H1 (cell line): Measurements from ENCODE around the gene PRLH. TPM values are rescaled to one million over a fixed set of nuclear protein-coding genes. Genes with fewer than 3 reads are reported as not detected.

ENCODE experiments used
- CTCF ChIA-PET: fragments of 300-600 bp; sonication (Branson Sonifier 250); formaldehyde crosslinking; loops from one replicate; lab custom pipeline; 2021; ENCODE audit not compliant: partially characterized antibody; lab: Charles Lee
- POLR2A ChIA-PET: fragments of 300-600 bp; sonication (Branson Sonifier 250); formaldehyde crosslinking; loops from one replicate; lab custom pipeline; 2021; ENCODE audit warnings: inconsistent platforms; ENCODE audit not compliant: partially characterized antibody; lab: Charles Lee
- DNase-seq, 2 experiments: peaks; one replicate each; pipeline versions ENCODE4 v3.0.0 to v3.0.0-alpha.2; 2010 to 2022; ENCODE audit warnings: low spot score in 2 of 2, low read depth in 1 of 2, mixed read lengths in 1 of 2
- FAIRE-seq: peaks from 2 replicates; lab custom pipeline; 2011; peaks lifted over from hg19 to GRCh38; lab: Jason Lieb, UNC
- H2AFZ ChIP-seq: 2 replicates; pipeline ENCODE4 v1.8.1; 2012; ENCODE audit warnings: low read length, inconsistent platforms
- H2AK5ac ChIP-seq: 2 replicates; pipeline ENCODE4 v1.6.1; 2013; ENCODE audit warnings: low read depth, low read length
- H2BK120ac ChIP-seq: replicated peaks from 2 replicates; pipeline ENCODE3; 2013; ENCODE audit warnings: low read depth, low read length, inconsistent platforms
- H2BK12ac ChIP-seq: 2 replicates; pipeline ENCODE4 v1.6.1; 2013; ENCODE audit warnings: low read depth, low read length
- H2BK15ac ChIP-seq: 2 replicates; pipeline ENCODE4 v1.6.1; 2013; ENCODE audit warnings: low read length
- H2BK20ac ChIP-seq: 2 replicates; pipeline ENCODE4 v1.6.1; 2013; ENCODE audit warnings: low read length
- H2BK5ac ChIP-seq: 2 replicates; pipeline ENCODE4 v1.6.1; 2013; ENCODE audit warnings: low read depth, low read length
- H3K14ac ChIP-seq: 2 replicates; pipeline ENCODE4 v1.6.1; 2013; ENCODE audit warnings: inconsistent platforms; ENCODE audit not compliant: insufficient read length
- H3K18ac ChIP-seq: 2 replicates; pipeline ENCODE4 v1.6.1; 2013; ENCODE audit warnings: low read length; ENCODE audit errors: extremely low read depth
- H3K23ac ChIP-seq: 2 replicates; pipeline ENCODE4 v1.6.1; 2013; ENCODE audit warnings: inconsistent platforms; ENCODE audit not compliant: insufficient read length
- H3K23me2 ChIP-seq: 2 replicates; pipeline ENCODE4 v1.6.1; 2013; ENCODE audit warnings: low read depth, low read length
- H3K27ac ChIP-seq: 2 replicates; pipeline ENCODE4 v1.6.1; 2011; ENCODE audit warnings: low read depth, low read length, inconsistent platforms
- H3K27me3 ChIP-seq, 4 experiments: replicated peaks in 1 of 4; 1 replicate in 1 of 4; 2 replicates in 3 of 4; pipeline versions ENCODE4 v1.6.1 to v1.8.1; 2011 to 2013; ENCODE audit warnings: low read length in 3 of 4, mild to moderate bottlenecking in 3 of 4, inconsistent platforms in 2 of 4, mixed read lengths in 2 of 4, moderate library complexity in 1 of 4; ENCODE audit not compliant: control insufficient read depth in 3 of 4, insufficient read depth in 3 of 4; ENCODE audit errors: extremely low read depth in 1 of 4
- H3K36me3 ChIP-seq, 4 experiments: 2 replicates each; pipeline versions ENCODE4 v1.6.1 to v1.8.1; 2011 to 2013; ENCODE audit warnings: mild to moderate bottlenecking in 4 of 4, low read length in 3 of 4, moderate library complexity in 2 of 4, control low read depth in 1 of 4, inconsistent platforms in 1 of 4; ENCODE audit not compliant: insufficient read depth in 4 of 4, control insufficient read depth in 2 of 4
- H3K4ac ChIP-seq: replicated peaks from 2 replicates; pipeline ENCODE3; 2013; ENCODE audit warnings: low read length, low read depth, mixed read lengths, inconsistent platforms; ENCODE audit not compliant: insufficient read length
- H3K4me1 ChIP-seq, 4 experiments: replicated peaks in 1 of 4; 1 replicate in 1 of 4; 2 replicates in 3 of 4; pipeline versions ENCODE4 v1.6.1 to v1.8.1; 2011 to 2013; ENCODE audit warnings: low read length in 3 of 4, inconsistent platforms in 2 of 4, mixed read lengths in 1 of 4; ENCODE audit not compliant: insufficient read depth in 4 of 4, control insufficient read depth in 3 of 4
- H3K4me2 ChIP-seq, 2 experiments: 2 replicates each; pipeline versions ENCODE4 v1.6.1 to v1.8.1; 2011 to 2013; ENCODE audit warnings: low read depth in 2 of 2, low read length in 2 of 2, control low read depth in 1 of 2, inconsistent platforms in 1 of 2, mild to moderate bottlenecking in 1 of 2; ENCODE audit not compliant: insufficient read depth in 1 of 2
- H3K4me3 ChIP-seq, 4 experiments: fragments of 200-600, 300-600 bp in 1 of 4; sonication (generic), shearing (Covaris generic), sonication (Bioruptor Twin) in 1 of 4; 2 replicates each; pipeline versions ENCODE4 v1.5.1 to v1.8.1; 2011 to 2016; ENCODE audit warnings: low read length in 4 of 4, low read depth in 3 of 4, control low read depth in 2 of 4, inconsistent platforms in 2 of 4, mild to moderate bottlenecking in 2 of 4, mixed read lengths in 1 of 4, moderate library complexity in 1 of 4; ENCODE audit not compliant: insufficient read depth in 2 of 4; ENCODE audit errors: extremely low read depth in 1 of 4
- H3K56ac ChIP-seq: replicated peaks from 2 replicates; pipeline ENCODE3; 2013; ENCODE audit warnings: low read depth, mild to moderate bottlenecking, mixed read lengths, low read length, inconsistent platforms; ENCODE audit not compliant: insufficient read length
- H3K79me1 ChIP-seq: 2 replicates; pipeline ENCODE4 v1.6.1; 2013; ENCODE audit warnings: low read depth, low read length, control low read depth
- H3K79me2 ChIP-seq, 2 experiments: 2 replicates each; pipeline versions ENCODE4 v1.6.1 to v1.8.1; 2012 to 2013; ENCODE audit warnings: low read length in 2 of 2, mild to moderate bottlenecking in 2 of 2, inconsistent platforms in 1 of 2; ENCODE audit not compliant: insufficient read depth in 2 of 2, control insufficient read depth in 1 of 2
- H3K9ac ChIP-seq, 4 experiments: replicated peaks in 1 of 4; 1 replicate in 1 of 4; 2 replicates in 3 of 4; pipeline versions ENCODE4 v1.6.1 to v1.8.1; 2011 to 2013; ENCODE audit warnings: low read depth in 3 of 4, low read length in 3 of 4, control low read depth in 2 of 4, mild to moderate bottlenecking in 2 of 4, moderate library complexity in 2 of 4, inconsistent platforms in 1 of 4; ENCODE audit errors: extremely low read depth in 1 of 4
- H3K9me3 ChIP-seq, 2 experiments: 2 replicates each; pipeline versions ENCODE4 v1.6.1 to v1.8.1; 2012 to 2013; ENCODE audit warnings: mild to moderate bottlenecking in 2 of 2, moderate library complexity in 2 of 2, control low read depth in 1 of 2, inconsistent platforms in 1 of 2, low read depth in 1 of 2, low read length in 1 of 2, mixed read lengths in 1 of 2; ENCODE audit not compliant: insufficient read depth in 2 of 2
- H4K20me1 ChIP-seq, 2 experiments: replicated peaks in 1 of 2; 2 replicates each; pipeline versions ENCODE3 to v1.8.1; 2011 to 2013; ENCODE audit warnings: inconsistent platforms in 2 of 2, low read length in 2 of 2, mild to moderate bottlenecking in 1 of 2; ENCODE audit not compliant: insufficient read depth in 2 of 2, control insufficient read depth in 1 of 2
- H4K5ac ChIP-seq: 2 replicates; pipeline ENCODE4 v1.6.1; 2013; ENCODE audit warnings: low read length, low read depth, mixed read lengths, inconsistent platforms; ENCODE audit not compliant: insufficient read length
- H4K8ac ChIP-seq: 2 replicates; pipeline ENCODE4 v1.8.0; 2013; ENCODE audit warnings: mild to moderate bottlenecking, moderate library complexity, low read length, inconsistent platforms; ENCODE audit not compliant: insufficient read depth; ENCODE audit errors: extremely low read depth
- H4K91ac ChIP-seq: replicated peaks from 2 replicates; pipeline ENCODE3; 2013; ENCODE audit warnings: low read length, mixed read lengths, inconsistent platforms; ENCODE audit not compliant: insufficient read length
- CBX8 ChIP-seq: fragments of 300-800, 300-1000 bp; sonication (generic); IDR thresholded peaks from 2 replicates; pipeline ENCODE4 v1.7.1; 2016; ENCODE audit warnings: low read depth, low read length, borderline replicate concordance
- CHD2 ChIP-seq: IDR thresholded peaks from 2 replicates; pipeline ENCODE4 v1.6.1; 2012; ENCODE audit warnings: low read length, improper control_type of control experiment
- E2F6 ChIP-seq: IDR thresholded peaks from 2 replicates; pipeline ENCODE4 v1.6.1; 2012; ENCODE audit warnings: inconsistent platforms
- FOSL1 ChIP-seq: IDR thresholded peaks from 2 replicates; pipeline ENCODE4 v1.6.1; 2011; ENCODE audit warnings: mild to moderate bottlenecking, low read depth, low read length, moderate library complexity; ENCODE audit not compliant: insufficient read depth
- HDAC2 ChIP-seq, 2 experiments: fragments of 300-600 bp in 1 of 2; sonication (generic) in 1 of 2; IDR thresholded peaks; 2 replicates each; pipeline ENCODE4 v1.6.1; 2011 to 2012; ENCODE audit warnings: low read depth in 2 of 2, low read length in 2 of 2, mild to moderate bottlenecking in 2 of 2, moderate library complexity in 2 of 2, borderline replicate concordance in 1 of 2, inconsistent platforms in 1 of 2
- JUND ChIP-seq: IDR thresholded peaks from 2 replicates; pipeline ENCODE4 v1.6.1; 2011; ENCODE audit warnings: mild to moderate bottlenecking, improper control_type of control experiment, low read length
- MAFK ChIP-seq: IDR thresholded peaks from 2 replicates; pipeline ENCODE4 v1.6.1; 2012; ENCODE audit warnings: low read depth, mild to moderate bottlenecking, improper control_type of control experiment, low read length
- PHF8 ChIP-seq: fragments of 200-600 bp; sonication (generic); conservative IDR thresholded peaks from 2 replicates; pipeline ENCODE4 v1.7.1; 2012; ENCODE audit warnings: low read depth, mild to moderate bottlenecking, inconsistent platforms, low read length, moderate library complexity
- POU5F1 ChIP-seq: IDR thresholded peaks from 2 replicates; pipeline ENCODE4 v1.6.1; 2011; ENCODE audit warnings: low read depth, mild to moderate bottlenecking, low read length, moderate library complexity
- RFX5 ChIP-seq: IDR thresholded peaks from 2 replicates; pipeline ENCODE4 v1.6.1; 2011; ENCODE audit warnings: low read depth, low read length, improper control_type of control experiment, borderline replicate concordance
- SUZ12 ChIP-seq: fragments of 200-600 bp; sonication (generic); IDR thresholded peaks from 2 replicates; pipeline ENCODE4 v1.6.1; 2012; ENCODE audit warnings: mild to moderate bottlenecking, inconsistent platforms, low read length, moderate library complexity, mixed read lengths
- TAF1 ChIP-seq: IDR thresholded peaks from 2 replicates; pipeline ENCODE4 v1.6.1; 2011; ENCODE audit warnings: mild to moderate bottlenecking, low read depth, low read length
- TCF12 ChIP-seq: IDR thresholded peaks from 2 replicates; pipeline ENCODE4 v1.6.1; 2011; ENCODE audit warnings: low read depth, mild to moderate bottlenecking, low read length
- WGBS, 2 experiments: shearing (Covaris generic) in 1 of 2; methylation state at CpG; one replicate each; pipeline versions ENCODE4 v1.1.6 to v1.1.7; 2013 to 2015; ENCODE audit warnings: low lambda C conversion rate in 2 of 2, mixed read lengths in 2 of 2, inconsistent platforms in 1 of 2, low coverage in 1 of 2, missing lambda C conversion rate in 1 of 2; ENCODE audit not compliant: insufficient replicate concordance in 2 of 2, insufficient coverage in 1 of 2, insufficient read length in 1 of 2; ENCODE audit errors: extremely low coverage in 1 of 2, missing lambda C conversion rate in 1 of 2; 5-methylcytosine and 5-hydroxymethylcytosine counted together
- polyA plus RNA-seq, 7 experiments: library from polyadenylated mRNA; depleted of rRNA in 3 of 7; stranded (reverse) in 5 of 7; unstranded in 2 of 7; fragments of >200 nt in 5 of 7; fragments of 200-250 nt in 2 of 7; gene quantifications; 1 replicate in 5 of 7; 2 replicates in 1 of 7; 4 replicates in 1 of 7; pipeline versions ENCODE4 v1.2.1 to v1.2.3, GENCODE V29; 2011 to 2013; ENCODE audit warnings: missing spikeins in 2 of 7, mixed read lengths in 2 of 7
- total RNA-seq: library from RNA; stranded (reverse); fragmentation: NEBNext Ultra II Directional; extraction: Animal tissue kit (Norgen Biotek cat#: 25700); gene quantifications from 2 replicates; pipeline ENCODE4 v1.2.1, GENCODE V29; 2021

Gene PRLH
- total and polyA plus RNA-seq, 2 of the 8 experiments (the other 6 are each of a cell fraction or from before 2014, with no cell fraction given): not detected

- CTCF ChIA-PET: interaction anchor here (1.2 kb wide), 1 partner anchor 20 kb away, joined by 3 read pairs; no protein-coding TSS in a partner anchor
- H3K14ac ChIP-seq: no peak overlapping the region
- H4K5ac ChIP-seq: no peak overlapping the region
- no peak overlapping the region for H2AFZ ChIP-seq
- H4K8ac ChIP-seq: no peak overlapping the region
- no peak overlapping the region for H3K18ac ChIP-seq
- no peak overlapping the region for H2BK20ac ChIP-seq
- no peak overlapping the region for H3K4me2 ChIP-seq
- FAIRE-seq (no peak), DNase-seq (no peak)
- no peaks in the 10 kb centered on the region for H3K4me1 ChIP-seq
- no peaks in the 10 kb centered on the region; a peak in 1 of 7 replicates for H3K27me3 ChIP-seq
- no peak overlapping the region for H2BK15ac ChIP-seq
- no peaks in the 10 kb centered on the region for H4K20me1 ChIP-seq
- H2AK5ac ChIP-seq: no peak overlapping the region
- H3K9me3 ChIP-seq: peaks cover 13 to 15% of the 10 kb centered on the region in 2 experiments; a peak in 3 of 4 replicates
- no peak overlapping the region for H3K4me3 ChIP-seq
- H4K91ac ChIP-seq: no peak overlapping the region
- H3K79me2 ChIP-seq: no peaks in the 10 kb centered on the region
- no peaks in the 10 kb centered on the region; the same call in 1 of the 2 replicates for H3K79me1 ChIP-seq
- no peak overlapping the region for H2BK5ac ChIP-seq
- H3K56ac ChIP-seq: no peak overlapping the region
- H2BK120ac ChIP-seq: no peak overlapping the region
- H3K9ac ChIP-seq: no peak overlapping the region
- H3K23ac ChIP-seq: no peak overlapping the region
- no peaks in the 10 kb centered on the region for H3K23me2 ChIP-seq
- no peak overlapping the region for H3K4ac ChIP-seq
- no peak overlapping the region for H3K27ac ChIP-seq
- H2BK12ac ChIP-seq: no peak overlapping the region
- peaks cover 0 to 27% (median 12%) of the 10 kb centered on the region in 4 experiments; a peak in 4 of 8 replicates for H3K36me3 ChIP-seq
- POLR2A ChIA-PET: interaction anchor here (1.0 kb wide), 1 partner anchor 18 kb away, joined by 4 read pairs; no protein-coding TSS in a partner anchor
- WGBS, 2 experiments: 87% methylated on average over 7 of the region's 7 CpGs; no CpG with 5 or more reads in 1 of the 2 experiments
- TF ChIP-seq JUND (no peak), FOSL1 (no peak), SUZ12 (no peak), TAF1 (no peak), POU5F1 (no peak), HDAC2 (IDR thresholded peaks at IDR 0.05; ENCODE audit: borderline replicate concordance in 1 of 2, low read depth in 2 of 2, low read length in 2 of 2) (no peak), TCF12 (no peak), E2F6 (no peak), MAFK (no peak), CBX8 (no peak), RFX5 (no peak), PHF8 (no peak), CHD2 (no peak)
Measured at GRCh38 chr2:237553948-237554347, 12.4 kb upstream of the PRLH start.
